Chondrocyte (in vitro differentiated cells): ENCODE measurements around the gene BCL6B. TPM values are rescaled to one million over a fixed set of nuclear protein-coding genes. Genes with fewer than 3 reads are reported as not detected.
"Not testable (repeated sequence)": the region's sequence is repeated elsewhere in the genome, so short reads cannot be mapped to it uniquely, and the experiment has no call there.

Experiments
- DNase-seq: peaks from one replicate; pipeline ENCODE4 v3.0.0; 2021; ENCODE audit warnings: mixed read lengths, low spot score
- H3K27ac Mint-ChIP-seq: one replicate; pipeline ENCODE4 v1.8.0; 2021; ENCODE audit warnings: mild to moderate bottlenecking, moderate library complexity, mixed read lengths; ENCODE audit not compliant: unreplicated experiment
- H3K27me3 Mint-ChIP-seq: 2 replicates; pipeline ENCODE4 v1.8.0; 2021; ENCODE audit warnings: low read depth, mixed read lengths
- H3K36me3 Mint-ChIP-seq: 2 replicates; pipeline ENCODE4 v1.8.0; 2021; ENCODE audit warnings: low read depth, mixed read lengths
- H3K4me1 Mint-ChIP-seq: 2 replicates; pipeline ENCODE4 v1.8.0; 2021; ENCODE audit warnings: low read depth, mild to moderate bottlenecking, mixed read lengths
- H3K4me3 Mint-ChIP-seq: one replicate; pipeline ENCODE4 v1.8.0; 2021; ENCODE audit warnings: mild to moderate bottlenecking, moderate library complexity, mixed read lengths; ENCODE audit not compliant: unreplicated experiment
- H3K9me3 Mint-ChIP-seq: 2 replicates; pipeline ENCODE4 v1.8.0; 2021; ENCODE audit warnings: low read depth, mixed read lengths
- total RNA-seq: library from RNA; stranded (reverse); gene quantifications from 3 replicates; pipeline ENCODE4 v1.2.1, GENCODE V29; 2021
- TF ChIP-seq, protein P1 (sequence below): fragments of 200-600 bp; sonication (generic); IDR thresholded peaks from 2 replicates; pipeline ENCODE4 v1.5.0; 2021; ENCODE audit warnings: antibody characterized with exemption, mild to moderate bottlenecking, moderate library complexity

Gene BCL6B
- total RNA-seq, 1 donor from 2014 or later: not detected

DNA sequence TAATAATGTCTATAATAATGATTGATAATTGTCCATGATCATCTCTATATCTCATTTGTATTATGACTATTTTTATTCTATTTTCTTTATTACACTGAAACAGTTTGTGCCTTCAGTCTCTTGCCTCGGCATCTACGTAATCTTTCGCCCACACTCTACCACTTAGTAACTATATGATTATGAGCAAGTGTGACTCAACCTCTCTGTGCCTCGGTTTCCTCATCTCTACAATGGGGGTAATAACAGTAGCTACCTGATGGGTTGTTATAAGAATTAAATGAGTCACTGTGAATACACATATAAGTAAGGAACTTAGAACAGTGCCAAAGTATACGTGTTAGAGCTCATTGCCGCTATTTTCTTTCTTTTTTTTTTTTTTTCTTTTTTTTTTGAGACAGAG lies 24.7 kb downstream of the BCL6B start:
- TF ChIP-seq, protein P1, sequence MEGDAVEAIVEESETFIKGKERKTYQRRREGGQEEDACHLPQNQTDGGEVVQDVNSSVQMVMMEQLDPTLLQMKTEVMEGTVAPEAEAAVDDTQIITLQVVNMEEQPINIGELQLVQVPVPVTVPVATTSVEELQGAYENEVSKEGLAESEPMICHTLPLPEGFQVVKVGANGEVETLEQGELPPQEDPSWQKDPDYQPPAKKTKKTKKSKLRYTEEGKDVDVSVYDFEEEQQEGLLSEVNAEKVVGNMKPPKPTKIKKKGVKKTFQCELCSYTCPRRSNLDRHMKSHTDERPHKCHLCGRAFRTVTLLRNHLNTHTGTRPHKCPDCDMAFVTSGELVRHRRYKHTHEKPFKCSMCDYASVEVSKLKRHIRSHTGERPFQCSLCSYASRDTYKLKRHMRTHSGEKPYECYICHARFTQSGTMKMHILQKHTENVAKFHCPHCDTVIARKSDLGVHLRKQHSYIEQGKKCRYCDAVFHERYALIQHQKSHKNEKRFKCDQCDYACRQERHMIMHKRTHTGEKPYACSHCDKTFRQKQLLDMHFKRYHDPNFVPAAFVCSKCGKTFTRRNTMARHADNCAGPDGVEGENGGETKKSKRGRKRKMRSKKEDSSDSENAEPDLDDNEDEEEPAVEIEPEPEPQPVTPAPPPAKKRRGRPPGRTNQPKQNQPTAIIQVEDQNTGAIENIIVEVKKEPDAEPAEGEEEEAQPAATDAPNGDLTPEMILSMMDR: no peak
- Mint-ChIP-seq H3K4me1 (peaks cover 23% of the 10 kb centered on the region), H3K36me3 (no peaks in the 10 kb centered on the region), H3K9me3 (no peaks in the 10 kb centered on the region), H3K4me3 (no peak overlapping the region), H3K27me3 (peaks cover 6% of the 10 kb centered on the region), H3K27ac (no peak overlapping the region)
- no peak for DNase-seq

DNA sequence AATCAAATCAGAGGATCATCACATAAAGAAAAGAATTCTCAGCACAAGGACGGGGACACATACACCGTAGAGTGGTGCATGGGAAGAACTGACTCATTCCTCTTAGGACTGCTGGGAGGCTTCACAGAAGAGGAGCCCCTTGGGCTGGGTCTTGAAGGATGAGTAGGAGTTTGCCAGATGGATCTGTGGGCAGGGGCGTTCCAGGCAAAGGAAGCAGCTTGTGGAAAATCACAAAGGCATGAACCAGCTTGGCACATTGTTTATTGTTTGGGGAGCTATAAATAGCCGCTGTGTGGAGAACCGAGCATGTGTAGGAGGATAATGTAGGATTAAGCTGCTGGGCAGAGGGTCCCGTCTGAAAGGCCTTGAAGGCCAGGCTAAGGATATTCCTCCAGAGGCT lies 26.1 kb downstream of the BCL6B start:
- Mint-ChIP-seq H3K9me3 (no peaks in the 10 kb centered on the region), H3K4me3 (no peak overlapping the region), H3K27ac (no peak overlapping the region), H3K27me3 (peaks cover 8% of the 10 kb centered on the region), H3K4me1 (peaks cover 17% of the 10 kb centered on the region), H3K36me3 (no peaks in the 10 kb centered on the region)
- TF ChIP-seq, protein P1: no peak
- no peak for DNase-seq

DNA sequence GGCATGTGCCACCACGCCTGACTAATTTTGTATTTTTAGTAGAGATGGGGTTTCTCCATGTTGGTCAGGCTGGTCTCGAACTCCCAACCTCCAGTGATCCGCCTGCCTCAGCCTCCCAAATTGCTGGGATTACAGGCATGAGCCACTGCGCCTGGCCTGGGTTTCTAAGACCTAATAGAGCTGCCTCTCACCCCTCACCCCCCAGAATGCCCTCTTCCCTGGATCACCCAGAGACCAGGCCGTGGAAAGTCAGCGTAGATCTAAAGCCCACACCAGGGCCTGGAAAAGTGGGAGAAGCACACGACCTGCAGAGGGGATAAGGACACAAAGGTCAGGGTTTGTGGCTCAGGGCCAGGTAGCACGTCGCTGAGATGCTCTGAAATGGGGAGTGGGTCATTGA lies 27.7 kb downstream of the BCL6B start:
- peaks cover 16% of the 10 kb centered on the region for H3K4me1 Mint-ChIP-seq
- not testable (repeated sequence) for H3K9me3 Mint-ChIP-seq, H3K27me3 Mint-ChIP-seq, DNase-seq, H3K4me3 Mint-ChIP-seq, H3K36me3 Mint-ChIP-seq, H3K27ac Mint-ChIP-seq

DNA sequence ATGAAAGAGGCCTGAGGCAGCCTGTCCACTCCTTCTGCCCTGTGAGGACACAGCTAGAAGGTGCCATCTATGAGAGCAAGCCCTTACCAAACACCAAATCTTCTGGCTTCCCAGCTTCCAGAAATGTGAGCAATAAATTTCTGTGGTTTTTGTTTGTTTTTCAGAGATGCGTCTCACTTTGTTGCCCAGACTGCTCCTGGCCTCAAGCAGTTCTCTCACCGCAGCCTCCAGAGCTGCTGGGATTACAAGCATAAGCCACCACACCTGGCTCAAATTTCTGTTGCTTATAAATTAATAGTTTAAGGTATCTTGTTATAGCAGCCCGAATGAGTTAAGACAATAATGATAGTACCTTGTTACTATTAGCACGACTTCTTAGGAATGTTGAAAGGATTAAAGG lies 33.5 kb downstream of the BCL6B start:
- no peaks in the 10 kb centered on the region for H3K36me3 Mint-ChIP-seq
- H3K27me3 Mint-ChIP-seq: peaks cover 3% of the 10 kb centered on the region
- H3K4me3 Mint-ChIP-seq: no peak overlapping the region
- no peak for DNase-seq
- no peak overlapping the region for H3K27ac Mint-ChIP-seq
- H3K4me1 Mint-ChIP-seq: peaks cover 10% of the 10 kb centered on the region
- no peaks in the 10 kb centered on the region for H3K9me3 Mint-ChIP-seq
- TF ChIP-seq, protein P1: no peak

DNA sequence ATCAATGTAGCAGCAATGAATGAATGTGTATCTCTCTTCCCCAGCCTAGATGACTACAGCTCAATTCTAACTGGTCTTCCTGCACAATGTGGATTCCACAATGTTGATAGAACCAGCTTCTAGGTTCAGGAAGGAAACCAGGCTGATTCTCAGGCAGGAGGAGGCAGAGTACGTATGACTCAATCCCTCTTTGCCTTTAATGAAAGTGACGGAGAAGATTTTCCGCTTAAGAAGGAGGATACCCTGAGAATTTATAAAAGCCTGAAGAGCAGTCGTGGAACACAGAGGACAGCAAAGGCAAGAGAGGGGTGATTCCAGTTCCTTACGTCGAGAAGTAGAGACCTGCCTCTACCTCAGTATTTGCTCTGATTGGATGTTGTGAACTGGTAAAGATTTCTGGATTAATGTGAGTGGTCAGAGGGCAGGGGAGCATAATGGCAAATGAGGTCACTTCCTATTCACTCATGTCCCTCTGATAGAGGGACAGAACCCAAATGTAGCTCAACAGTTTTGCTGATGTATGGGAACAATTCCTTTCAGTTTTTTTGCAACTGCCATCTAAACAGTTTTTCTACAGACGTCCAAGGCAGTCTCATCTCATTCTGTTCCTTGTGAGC lies 36.1 kb downstream of the BCL6B start:
- Mint-ChIP-seq H3K4me3 (no peak overlapping the region), H3K4me1 (peaks cover 17% of the 10 kb centered on the region)
- no peak for DNase-seq

More for the DNA sequence above, 36.1 kb downstream of the BCL6B start:
- TF ChIP-seq, protein P1: no peak
- Mint-ChIP-seq H3K36me3 (peaks cover 1% of the 10 kb centered on the region), H3K9me3 (no peaks in the 10 kb centered on the region), H3K27ac (no peak overlapping the region), H3K27me3 (peaks cover 8% of the 10 kb centered on the region)
